Measurements from ENCODE around the gene TRIM51.
"Not testable (repeated sequence)": the region's sequence is repeated elsewhere in the genome, so short reads cannot be mapped to it uniquely, and the experiment has no call there.

Gene TRIM51, protein sequence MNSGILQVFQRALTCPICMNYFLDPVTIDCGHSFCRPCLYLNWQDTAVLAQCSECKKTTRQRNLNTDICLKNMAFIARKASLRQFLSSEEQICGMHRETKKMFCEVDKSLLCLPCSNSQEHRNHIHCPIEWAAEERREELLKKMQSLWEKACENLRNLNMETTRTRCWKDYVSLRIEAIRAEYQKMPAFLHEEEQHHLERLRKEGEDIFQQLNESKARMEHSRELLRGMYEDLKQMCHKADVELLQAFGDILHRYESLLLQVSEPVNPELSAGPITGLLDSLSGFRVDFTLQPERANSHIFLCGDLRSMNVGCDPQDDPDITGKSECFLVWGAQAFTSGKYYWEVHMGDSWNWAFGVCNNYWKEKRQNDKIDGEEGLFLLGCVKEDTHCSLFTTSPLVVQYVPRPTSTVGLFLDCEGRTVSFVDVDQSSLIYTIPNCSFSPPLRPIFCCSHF

GRCh38 chr11:55882997-55883396 is at the start of gene TRIM51:
TRIM51 (plus strand) TSS chr11:55883297; CDS start chr11:55885429, 2,132 bp downstream.
- not testable (repeated sequence) for H3K4me3 ChIP-seq (replicated peaks; ENCODE audit: low read depth, low read length); DNase-seq (ENCODE audit: extremely low read depth, low read depth)

DNA sequence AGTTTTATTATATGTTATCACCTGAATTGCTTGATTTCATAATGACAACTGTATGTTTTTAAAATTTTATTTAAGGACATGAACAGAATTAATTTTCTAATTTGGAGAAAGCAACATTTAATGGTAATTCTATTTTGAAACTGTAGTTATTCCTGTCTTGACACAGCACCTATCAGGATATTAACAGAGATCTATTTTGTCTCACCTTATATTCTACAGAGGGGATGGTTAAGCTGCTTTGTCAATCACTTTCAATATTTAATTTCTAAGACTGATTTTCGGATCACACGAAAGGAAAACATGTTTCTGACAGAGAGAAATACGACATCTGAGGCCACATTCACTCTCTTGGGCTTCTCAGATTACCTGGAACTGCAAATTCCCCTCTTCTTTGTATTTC is 44.6 kb upstream of the TRIM51 start, which contains the start of gene OR5D16:
TSS of gene OR5D16 (plus strand) at position 301 of the 400 bp plus-strand sequence. CDS start at position 301, 0 bp downstream.
- H3K4me3 ChIP-seq (replicated peaks; ENCODE audit: low read depth, low read length): no peak within 1 kb of the TSS
- DNase-seq (ENCODE audit: extremely low read depth, low read depth): no peak
- TF ChIP-seq, protein P1, sequence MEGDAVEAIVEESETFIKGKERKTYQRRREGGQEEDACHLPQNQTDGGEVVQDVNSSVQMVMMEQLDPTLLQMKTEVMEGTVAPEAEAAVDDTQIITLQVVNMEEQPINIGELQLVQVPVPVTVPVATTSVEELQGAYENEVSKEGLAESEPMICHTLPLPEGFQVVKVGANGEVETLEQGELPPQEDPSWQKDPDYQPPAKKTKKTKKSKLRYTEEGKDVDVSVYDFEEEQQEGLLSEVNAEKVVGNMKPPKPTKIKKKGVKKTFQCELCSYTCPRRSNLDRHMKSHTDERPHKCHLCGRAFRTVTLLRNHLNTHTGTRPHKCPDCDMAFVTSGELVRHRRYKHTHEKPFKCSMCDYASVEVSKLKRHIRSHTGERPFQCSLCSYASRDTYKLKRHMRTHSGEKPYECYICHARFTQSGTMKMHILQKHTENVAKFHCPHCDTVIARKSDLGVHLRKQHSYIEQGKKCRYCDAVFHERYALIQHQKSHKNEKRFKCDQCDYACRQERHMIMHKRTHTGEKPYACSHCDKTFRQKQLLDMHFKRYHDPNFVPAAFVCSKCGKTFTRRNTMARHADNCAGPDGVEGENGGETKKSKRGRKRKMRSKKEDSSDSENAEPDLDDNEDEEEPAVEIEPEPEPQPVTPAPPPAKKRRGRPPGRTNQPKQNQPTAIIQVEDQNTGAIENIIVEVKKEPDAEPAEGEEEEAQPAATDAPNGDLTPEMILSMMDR (IDR thresholded peaks at IDR 0.05; ENCODE audit: low read depth, low read length, missing control alignments): no peak

- TF ChIP-seq, protein P1 (IDR thresholded peaks at IDR 0.05; ENCODE audit: low read depth, low read length, missing control alignments): no peak
Observed at GRCh38 chr11:55847453-55847852, 35.6 kb upstream of the TRIM51 start.

GRCh38 chr11:55849037-55849436 is 34.1 kb upstream of the TRIM51 start:
- H3K4me3 ChIP-seq (replicated peaks; ENCODE audit: low read depth, low read length): no peak overlapping the region
- no peak for DNase-seq (ENCODE audit: extremely low read depth, low read depth)
- TF ChIP-seq, protein P1 (IDR thresholded peaks at IDR 0.05; ENCODE audit: low read depth, low read length, missing control alignments): no peak

More at GRCh38 chr11:55847453-55847852, 35.6 kb upstream of the TRIM51 start:
- DNase-seq (ENCODE audit: extremely low read depth, low read depth): no peak
- H3K4me3 ChIP-seq (replicated peaks; ENCODE audit: low read depth, low read length): no peak overlapping the region

GRCh38 chr11:55852141-55852540 is 31.0 kb upstream of the TRIM51 start:
- H3K4me3 ChIP-seq (replicated peaks; ENCODE audit: low read depth, low read length): no peak overlapping the region
- no peak for DNase-seq (ENCODE audit: extremely low read depth, low read depth)
- TF ChIP-seq, protein P1 (IDR thresholded peaks at IDR 0.05; ENCODE audit: low read depth, low read length, missing control alignments): no peak

DNA sequence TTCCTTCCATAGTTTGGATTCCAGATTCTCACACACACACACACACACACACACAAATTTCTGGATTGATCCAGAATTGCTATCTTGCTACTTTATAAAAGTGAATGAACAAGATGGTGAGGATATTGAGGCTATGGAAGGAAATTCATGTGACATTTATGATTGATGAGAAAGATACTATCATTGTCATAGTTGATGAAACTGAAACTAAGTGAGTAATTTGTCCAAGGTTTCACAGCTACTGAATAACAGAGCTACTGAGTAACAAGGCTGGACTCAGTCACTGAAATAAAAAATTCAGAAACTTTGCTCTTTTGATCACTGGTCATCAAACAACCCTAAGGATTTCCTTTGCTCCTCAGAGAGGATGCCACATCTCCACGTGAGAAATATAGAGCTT is 28.4 kb upstream of the TRIM51 start:
- TF ChIP-seq, protein P1 (IDR thresholded peaks at IDR 0.05; ENCODE audit: low read depth, low read length, missing control alignments): no peak
- DNase-seq (ENCODE audit: extremely low read depth, low read depth): no peak
- no peak overlapping the region for H3K4me3 ChIP-seq (replicated peaks; ENCODE audit: low read depth, low read length)

DNA sequence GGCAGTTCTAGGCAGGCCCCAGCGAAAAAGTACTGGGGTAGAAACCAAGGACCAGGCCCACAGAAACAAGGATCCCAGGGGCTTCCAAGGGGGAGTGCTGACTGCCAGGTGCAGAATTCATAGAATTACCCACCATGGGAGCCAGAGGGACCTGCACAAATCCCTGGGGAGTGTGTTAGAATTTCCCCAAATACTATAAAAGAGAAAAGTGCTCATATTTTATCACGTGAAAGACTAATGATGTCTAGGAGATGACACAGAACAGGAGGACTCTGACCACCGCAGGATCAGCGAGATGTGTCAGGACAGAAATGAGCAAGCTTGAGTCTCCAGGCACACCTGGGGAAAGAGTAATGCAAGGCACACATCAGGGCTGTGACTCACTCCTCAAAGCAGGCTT is 15.7 kb upstream of the TRIM51 start:
- DNase-seq (ENCODE audit: extremely low read depth, low read depth); H3K4me3 ChIP-seq (replicated peaks; ENCODE audit: low read depth, low read length): not testable (repeated sequence)

DNA sequence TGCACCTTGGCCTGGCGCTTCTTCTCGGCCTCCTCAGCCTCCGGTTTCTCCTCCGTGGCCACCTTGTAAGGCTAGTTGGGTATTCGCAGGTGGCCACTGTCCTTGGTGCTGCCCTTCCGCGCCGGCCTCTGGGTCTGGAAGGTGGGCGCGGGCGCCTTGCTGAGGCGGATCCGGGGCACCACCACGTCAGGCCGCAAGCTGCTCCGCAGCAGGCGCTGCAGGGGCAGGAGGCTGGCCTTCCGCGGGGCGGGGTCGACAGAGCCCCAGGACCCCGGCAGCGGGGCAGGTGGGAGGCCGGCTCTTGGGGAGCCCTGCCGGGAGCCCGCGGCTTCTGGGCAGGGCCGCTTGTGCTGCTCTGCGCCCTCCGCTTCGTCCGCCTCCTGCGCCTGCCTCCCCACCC is 10.4 kb upstream of the TRIM51 start:
- H3K4me3 ChIP-seq (replicated peaks; ENCODE audit: low read depth, low read length); DNase-seq (ENCODE audit: extremely low read depth, low read depth): not testable (repeated sequence)

- H3K4me3 ChIP-seq (replicated peaks; ENCODE audit: low read depth, low read length); DNase-seq (ENCODE audit: extremely low read depth, low read depth): not testable (repeated sequence)
Observed at GRCh38 chr11:55873146-55873545, 10.0 kb upstream of the TRIM51 start.

DNA sequence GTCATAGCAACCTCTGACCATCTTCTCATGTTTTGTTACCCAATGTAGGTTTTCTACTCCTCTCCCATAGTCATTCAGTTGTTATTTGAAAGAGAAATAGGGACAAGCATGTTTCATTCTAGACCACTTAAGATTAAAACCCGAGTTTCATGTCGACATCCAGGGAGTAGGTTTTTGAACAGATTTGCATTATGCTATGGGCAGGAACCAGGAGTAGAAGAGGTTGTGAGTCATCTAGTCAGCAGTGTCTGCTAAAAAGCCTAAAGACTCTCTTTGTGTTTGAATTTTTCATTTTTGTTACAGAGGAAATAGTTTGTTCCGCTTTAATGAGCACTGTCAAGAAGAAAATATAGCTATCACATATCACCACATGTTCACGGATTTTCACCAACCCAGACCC is 1.9 kb downstream of the TRIM51 start:
- not testable (repeated sequence) for H3K4me3 ChIP-seq (replicated peaks; ENCODE audit: low read depth, low read length); DNase-seq (ENCODE audit: extremely low read depth, low read depth)

- not testable (repeated sequence) for H3K4me3 ChIP-seq (replicated peaks; ENCODE audit: low read depth, low read length); DNase-seq (ENCODE audit: extremely low read depth, low read depth)
Observed at GRCh38 chr11:55885481-55885880, 2.4 kb downstream of the TRIM51 start.

Measured in HFF-Myc (cell line).